VCaP (cell line): ENCODE measurements around the gene JAM3.
A peak's percentile ranks its signal among the peaks of the same experiment; 100 is the strongest.
"Not testable (repeated sequence)": the region's sequence is repeated elsewhere in the genome, so short reads cannot be mapped to it uniquely, and the experiment has no call there.

Experiments used
- H3K27ac ChIP-seq: fragments of 450-650 bp; 2 replicates; pipeline ENCODE4 v1.5.1; 2017
- CTCF ChIP-seq: fragments of 450-650 bp; conservative IDR thresholded peaks from 2 replicates; pipeline ENCODE4 v1.5.1; 2017; ENCODE audit warnings: mild to moderate bottlenecking, moderate library complexity

JAM3 gene

GRCh38 chr11:134100171-134100570, 31.3 kb downstream of the JAM3 start:
- no peak for TF ChIP-seq CTCF

GRCh38 chr11:134101282-134101681, 32.4 kb downstream of the JAM3 start:
- no peak overlapping the region for H3K27ac ChIP-seq
- no peak for TF ChIP-seq CTCF

More at GRCh38 chr11:134100171-134100570, 31.3 kb downstream of the JAM3 start:
- H3K27ac ChIP-seq = no peak overlapping the region

GRCh38 chr11:134110252-134110815, 41.5 kb downstream of the JAM3 start:
- TF ChIP-seq CTCF = no peak
- peak overlapping the region; percentile 63 for H3K27ac ChIP-seq

GRCh38 chr11:134113787-134114186, 44.9 kb downstream of the JAM3 start:
- H3K27ac ChIP-seq = not testable (repeated sequence)

- no peak for TF ChIP-seq CTCF
- no peak overlapping the region for H3K27ac ChIP-seq
These were observed 47.3 kb downstream of the JAM3 start for GRCh38 chr11:134116210-134116609.

GRCh38 chr11:134118006-134118405, 49.1 kb downstream of the JAM3 start:
- peak overlapping the region; percentile 13; the same call in 1 of the 2 replicates for H3K27ac ChIP-seq
- no peak for TF ChIP-seq CTCF

GRCh38 chr11:134119094-134119493, 50.2 kb downstream of the JAM3 start:
- no peak overlapping the region for H3K27ac ChIP-seq
- TF ChIP-seq CTCF = no peak

- peak overlapping the region; percentile 81 for H3K27ac ChIP-seq
- TF ChIP-seq CTCF = no peak
These were observed 51.4 kb downstream of the JAM3 start for GRCh38 chr11:134120143-134120850.
